Chondrocyte (in vitro differentiated cells): ENCODE measurements around the gene GCFC2. TPM values are rescaled to one million over a fixed set of nuclear protein-coding genes. Genes with fewer than 3 reads are reported as not detected.
A peak's percentile ranks its signal among the peaks of the same experiment; 100 is the strongest.

Experiments
- DNase-seq: peaks from one replicate; pipeline ENCODE4 v3.0.0; 2021; ENCODE audit warnings: mixed read lengths, low spot score
- H3K27ac Mint-ChIP-seq: one replicate; pipeline ENCODE4 v1.8.0; 2021; ENCODE audit warnings: mild to moderate bottlenecking, moderate library complexity, mixed read lengths; ENCODE audit not compliant: unreplicated experiment
- H3K27me3 Mint-ChIP-seq: 2 replicates; pipeline ENCODE4 v1.8.0; 2021; ENCODE audit warnings: low read depth, mixed read lengths
- H3K36me3 Mint-ChIP-seq: 2 replicates; pipeline ENCODE4 v1.8.0; 2021; ENCODE audit warnings: low read depth, mixed read lengths
- H3K4me1 Mint-ChIP-seq: 2 replicates; pipeline ENCODE4 v1.8.0; 2021; ENCODE audit warnings: low read depth, mild to moderate bottlenecking, mixed read lengths
- H3K4me3 Mint-ChIP-seq: one replicate; pipeline ENCODE4 v1.8.0; 2021; ENCODE audit warnings: mild to moderate bottlenecking, moderate library complexity, mixed read lengths; ENCODE audit not compliant: unreplicated experiment
- H3K9me3 Mint-ChIP-seq: 2 replicates; pipeline ENCODE4 v1.8.0; 2021; ENCODE audit warnings: low read depth, mixed read lengths
- CTCF ChIP-seq: fragments of 200-600 bp; sonication (generic); IDR thresholded peaks from 2 replicates; pipeline ENCODE4 v1.5.0; 2021; ENCODE audit warnings: antibody characterized with exemption, mild to moderate bottlenecking, moderate library complexity
- total RNA-seq: library from RNA; stranded (reverse); gene quantifications from 3 replicates; pipeline ENCODE4 v1.2.1, GENCODE V29; 2021

Gene GCFC2
- total RNA-seq, 1 donor from 2014 or later, result 10.7 TPM

GRCh38 chr2:75641587-75641986 lies 69.1 kb downstream of the GCFC2 start:
- no peak overlapping the region for H3K27ac Mint-ChIP-seq
- H3K9me3 Mint-ChIP-seq, result no peaks in the 10 kb centered on the region
- TF ChIP-seq CTCF, result no peak
- no peak for DNase-seq
- peaks cover 17% of the 10 kb centered on the region for H3K27me3 Mint-ChIP-seq
- no peaks in the 10 kb centered on the region for H3K36me3 Mint-ChIP-seq
- H3K4me1 Mint-ChIP-seq, result peaks cover 13% of the 10 kb centered on the region
- H3K4me3 Mint-ChIP-seq, result no peak overlapping the region

- DNase-seq, result no peak
- Mint-ChIP-seq H3K4me1 (peaks cover 8% of the 10 kb centered on the region), H3K36me3 (no peaks in the 10 kb centered on the region), H3K27ac (peak overlapping the region; percentile 30), H3K27me3 (peaks cover 17% of the 10 kb centered on the region), H3K4me3 (no peak overlapping the region), H3K9me3 (no peaks in the 10 kb centered on the region)
- peak; percentile 97 for TF ChIP-seq CTCF
Measured at GRCh38 chr2:75640621-75641121, 70.0 kb downstream of the GCFC2 start.

DNA sequence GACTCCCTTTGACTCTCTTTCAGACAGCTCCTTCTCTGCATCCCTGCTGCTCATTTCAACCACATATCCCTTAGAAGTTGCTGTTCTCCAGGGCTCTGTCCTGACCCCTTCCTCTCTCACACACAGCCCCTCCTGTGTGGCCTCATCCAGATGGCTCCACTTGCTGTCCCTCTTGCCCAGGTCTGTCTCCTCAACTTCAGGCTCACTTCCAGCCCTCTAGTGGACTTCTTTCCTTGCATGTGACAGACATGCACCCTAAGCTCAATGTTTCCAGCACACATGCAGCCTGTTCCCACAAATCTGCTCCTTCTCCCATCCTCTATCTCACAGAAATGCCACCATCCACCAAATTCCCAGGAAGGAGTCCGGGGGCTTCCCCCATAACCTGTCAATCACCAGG lies 73.1 kb downstream of the GCFC2 start:
- peaks cover 10% of the 10 kb centered on the region for H3K4me1 Mint-ChIP-seq
- H3K27ac Mint-ChIP-seq, result no peak overlapping the region
- no peak for DNase-seq
- peaks cover 17% of the 10 kb centered on the region for H3K27me3 Mint-ChIP-seq
- no peak for TF ChIP-seq CTCF
- no peaks in the 10 kb centered on the region for H3K9me3 Mint-ChIP-seq
- H3K4me3 Mint-ChIP-seq, result no peak overlapping the region
- H3K36me3 Mint-ChIP-seq, result no peaks in the 10 kb centered on the region

DNA sequence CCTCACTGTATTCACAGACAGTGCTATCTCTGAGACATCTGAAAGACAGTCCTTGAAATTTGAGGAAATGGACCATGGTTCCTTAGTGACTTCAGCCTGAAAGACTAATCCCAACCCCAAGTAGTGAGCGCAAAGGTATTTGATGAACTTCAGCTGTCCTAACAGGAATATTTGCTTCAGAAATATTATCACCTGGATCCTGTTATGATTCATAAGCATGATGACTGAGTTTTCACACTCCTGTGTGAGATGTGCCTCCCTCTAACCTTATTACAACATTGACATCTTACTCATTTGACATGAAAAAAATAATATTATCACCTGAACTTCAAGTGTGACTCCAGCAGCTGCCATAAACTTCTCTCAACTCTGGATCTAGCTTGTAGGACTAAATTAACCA lies 75.8 kb downstream of the GCFC2 start:
- H3K9me3 Mint-ChIP-seq, result no peaks in the 10 kb centered on the region
- no peak for DNase-seq
- peaks cover 17% of the 10 kb centered on the region for H3K27me3 Mint-ChIP-seq
- no peaks in the 10 kb centered on the region for H3K36me3 Mint-ChIP-seq
- no peak overlapping the region for H3K4me3 Mint-ChIP-seq
- TF ChIP-seq CTCF, result no peak
- no peak overlapping the region for H3K27ac Mint-ChIP-seq
- peaks cover 4% of the 10 kb centered on the region for H3K4me1 Mint-ChIP-seq

DNA sequence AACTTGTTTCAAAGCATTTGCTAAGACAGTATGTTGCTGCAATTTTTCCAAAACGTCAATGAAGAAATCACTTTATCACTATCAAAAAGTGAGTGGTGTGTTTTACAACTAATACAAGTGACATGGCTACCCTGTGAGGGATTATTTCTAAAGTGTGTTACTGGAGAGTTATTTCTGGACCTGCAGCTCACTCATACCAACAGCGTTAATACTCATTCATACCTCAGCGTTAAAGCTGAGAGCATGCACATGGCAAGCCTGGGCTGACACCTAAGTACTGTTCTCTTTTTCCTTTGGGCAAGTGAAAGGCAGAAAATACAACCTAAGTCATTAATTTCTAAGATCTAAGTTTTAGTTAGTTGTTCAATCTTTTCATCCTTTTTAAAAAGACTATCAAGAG lies 77.1 kb downstream of the GCFC2 start:
- DNase-seq, result no peak
- Mint-ChIP-seq H3K9me3 (no peaks in the 10 kb centered on the region), H3K27ac (no peak overlapping the region), H3K27me3 (peaks cover 16% of the 10 kb centered on the region), H3K4me1 (peaks cover 4% of the 10 kb centered on the region), H3K36me3 (no peaks in the 10 kb centered on the region), H3K4me3 (no peak overlapping the region)
- no peak for TF ChIP-seq CTCF
